Esophagus muscularis mucosa (tissue), 4 donors: Measurements from ENCODE around the gene AHI1. TPM values are rescaled to one million over a fixed set of nuclear protein-coding genes. Genes with fewer than 3 reads are reported as not detected.

Experiments
- DNase-seq: peaks from one replicate; pipeline ENCODE4 v3.0.0-alpha.2; 2017; ENCODE audit errors: extremely low spot score
- H3K27ac ChIP-seq, 4 donors: fragments of 200-600 bp; sonication (generic); replicated peaks in 1 of 4; 1 replicate in 3 of 4; 2 replicates in 1 of 4; pipeline ENCODE4 v1.5.1; 2016 to 2019; ENCODE audit warnings: mild to moderate bottlenecking in 1 of 4
- H3K27me3 ChIP-seq, 4 donors: fragments of 200-600 bp; sonication (generic); one replicate each; pipeline versions ENCODE4 v1.5.1 to v1.6.0; 2016 to 2019
- H3K36me3 ChIP-seq, 4 donors: fragments of 200-600 bp; sonication (generic); one replicate each; pipeline ENCODE4 v1.5.1; 2016 to 2019
- H3K4me1 ChIP-seq, 4 donors: fragments of 200-600 bp; sonication (generic); one replicate each; pipeline ENCODE4 v1.5.1; 2016 to 2019
- H3K4me3 ChIP-seq, 4 donors: fragments of 200-600 bp; sonication (generic); 1 replicate in 2 of 4; 2 replicates in 2 of 4; pipeline ENCODE4 v1.5.1; 2016 to 2019; ENCODE audit warnings: mild to moderate bottlenecking in 4 of 4, moderate library complexity in 1 of 4
- H3K9me3 ChIP-seq, 4 donors: fragments of 200-600 bp; sonication (generic); 1 replicate in 3 of 4; 2 replicates in 1 of 4; pipeline ENCODE4 v1.5.1; 2016 to 2019
- EP300 ChIP-seq: sonication (generic); formaldehyde crosslinking; IDR thresholded peaks from one replicate; pipeline ENCODE4 v1.6.1; 2017; ENCODE audit warnings: antibody characterized with exemption
- POLR2A ChIP-seq: fragments of 450-650 bp; IDR thresholded peaks from one replicate; pipeline ENCODE4 v1.6.1; 2017; ENCODE audit warnings: antibody characterized with exemption, moderate library complexity, mild to moderate bottlenecking, low read depth
- POLR2AphosphoS5 ChIP-seq, 2 donors: sonication (generic); formaldehyde crosslinking; IDR thresholded peaks; one replicate each; pipeline ENCODE4 v1.6.1; 2017; ENCODE audit warnings: antibody characterized with exemption in 2 of 2
- WGBS: methylation state at CpG from one replicate; pipeline ENCODE4 v1.1.5; 2018; 5-methylcytosine and 5-hydroxymethylcytosine counted together
- intact Hi-C: fragments of 100-400 bp; cut with DNase I; formaldehyde crosslinking; loops from one replicate; pipeline ENCODE4 v1.15.1; 2023
- total RNA-seq, 4 donors: library from RNA; depleted of rRNA; stranded (reverse); fragments of >200 nt; gene quantifications; one replicate each; pipeline versions ENCODE4 v1.1.0 to v1.2.1, GENCODE V29; 2016
- TF ChIP-seq, protein P1 (sequence below), 3 experiments: fragments of 200-600 bp in 2 of 3; fragments of 450-650 bp in 1 of 3; sonication (generic) in 2 of 3; IDR thresholded peaks; one replicate each; pipeline ENCODE4 v1.5.1; 2017 to 2019; ENCODE audit warnings: antibody characterized with exemption in 3 of 3, mild to moderate bottlenecking in 2 of 3, moderate library complexity in 1 of 3

Gene AHI1
- total RNA-seq, 4 donors from 2014 or later, result 11.4 to 28.7 (median 16.2) TPM

DNA sequence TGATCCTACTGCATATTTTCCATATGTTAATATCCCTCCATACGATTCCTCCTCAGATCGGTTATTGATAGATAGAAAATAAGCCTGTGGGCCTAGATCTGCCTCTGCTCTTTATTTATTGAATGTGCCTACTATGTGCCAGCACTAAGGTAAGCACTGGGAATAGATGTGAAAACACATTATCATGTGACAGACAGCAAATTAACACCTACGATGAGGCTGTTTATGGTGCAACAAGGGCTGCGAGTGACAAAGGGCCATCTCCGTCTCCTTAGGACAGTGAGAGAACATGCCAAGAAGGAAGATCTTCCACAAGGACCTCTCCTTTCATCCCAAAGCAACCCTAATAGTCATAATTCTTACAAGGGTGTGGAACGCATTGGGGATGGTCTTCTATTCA lies 225.9 kb downstream of the AHI1 start:
- Histone ChIP-seq H3K36me3 (no peaks in the 10 kb centered on the region), H3K4me1 (no peaks in the 10 kb centered on the region), H3K9me3 (no peaks in the 10 kb centered on the region), H3K27me3 (peaks cover 0 to 4% (median 0%) of the 10 kb centered on the region in 4 donors), H3K27ac (no peak overlapping the region), H3K4me3 (no peak overlapping the region)
- no peak for DNase-seq
- no peak for TF ChIP-seq POLR2A
- no peak for TF ChIP-seq POLR2AphosphoS5 (IDR thresholded peaks at IDR 0.05)
- TF ChIP-seq, protein P1, sequence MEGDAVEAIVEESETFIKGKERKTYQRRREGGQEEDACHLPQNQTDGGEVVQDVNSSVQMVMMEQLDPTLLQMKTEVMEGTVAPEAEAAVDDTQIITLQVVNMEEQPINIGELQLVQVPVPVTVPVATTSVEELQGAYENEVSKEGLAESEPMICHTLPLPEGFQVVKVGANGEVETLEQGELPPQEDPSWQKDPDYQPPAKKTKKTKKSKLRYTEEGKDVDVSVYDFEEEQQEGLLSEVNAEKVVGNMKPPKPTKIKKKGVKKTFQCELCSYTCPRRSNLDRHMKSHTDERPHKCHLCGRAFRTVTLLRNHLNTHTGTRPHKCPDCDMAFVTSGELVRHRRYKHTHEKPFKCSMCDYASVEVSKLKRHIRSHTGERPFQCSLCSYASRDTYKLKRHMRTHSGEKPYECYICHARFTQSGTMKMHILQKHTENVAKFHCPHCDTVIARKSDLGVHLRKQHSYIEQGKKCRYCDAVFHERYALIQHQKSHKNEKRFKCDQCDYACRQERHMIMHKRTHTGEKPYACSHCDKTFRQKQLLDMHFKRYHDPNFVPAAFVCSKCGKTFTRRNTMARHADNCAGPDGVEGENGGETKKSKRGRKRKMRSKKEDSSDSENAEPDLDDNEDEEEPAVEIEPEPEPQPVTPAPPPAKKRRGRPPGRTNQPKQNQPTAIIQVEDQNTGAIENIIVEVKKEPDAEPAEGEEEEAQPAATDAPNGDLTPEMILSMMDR (IDR thresholded peaks at IDR 0.05), result no peak
- TF ChIP-seq EP300, result no peak
- WGBS, result 80% methylated on average over 6 of the region's 6 CpGs
- intact Hi-C loops, result no loop called here

DNA sequence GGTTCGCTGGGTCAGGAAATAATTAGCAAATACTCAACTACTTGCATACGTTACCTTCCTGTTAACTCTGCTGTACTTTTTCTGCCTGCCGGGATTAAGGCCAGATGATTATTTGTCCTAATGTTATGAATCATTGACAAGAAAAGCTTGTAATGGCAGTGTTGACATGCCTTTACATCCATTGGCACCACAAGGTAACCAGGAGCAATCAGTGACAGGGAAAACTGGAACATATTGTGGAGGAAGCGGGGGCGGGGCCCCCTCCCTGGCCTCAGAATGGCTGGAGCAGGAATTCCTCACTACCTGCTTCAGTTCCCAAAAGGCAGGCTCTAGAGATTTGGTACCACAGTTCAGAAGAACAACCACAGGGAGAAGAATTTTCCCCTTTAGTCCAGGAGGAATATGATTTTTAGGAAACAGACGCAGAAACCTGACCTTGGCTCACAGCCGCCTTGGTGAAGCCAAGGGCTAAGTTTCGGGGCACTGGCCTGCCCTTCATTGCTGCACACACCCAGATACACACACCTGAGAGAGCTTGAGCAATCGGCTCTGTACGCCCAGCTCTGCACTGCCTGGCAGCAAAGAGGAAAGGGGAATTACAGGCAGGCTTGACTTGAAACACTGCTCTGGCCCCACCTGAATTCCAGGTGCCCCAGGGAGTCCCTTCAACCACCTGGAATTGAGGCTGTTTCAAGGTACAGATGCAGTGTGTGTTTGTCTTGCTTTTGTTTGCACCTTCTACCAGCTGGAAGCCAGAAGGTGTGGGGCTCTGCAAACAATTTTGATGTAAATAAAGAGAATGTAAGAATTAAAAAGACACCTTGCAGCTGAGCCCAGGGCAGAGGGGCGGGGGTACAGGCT lies 226.6 kb downstream of the AHI1 start:
- H3K4me1 ChIP-seq, result no peaks in the 10 kb centered on the region
- 61% methylated on average over 6 of the region's 11 CpGs for WGBS
- peaks cover 0 to 4% (median 0%) of the 10 kb centered on the region in 4 donors for H3K27me3 ChIP-seq
- no peak for DNase-seq
- no peak overlapping the region for H3K27ac ChIP-seq
- no peak overlapping the region for H3K4me3 ChIP-seq
- TF ChIP-seq EP300, result no peak
- TF ChIP-seq POLR2AphosphoS5 (IDR thresholded peaks at IDR 0.05), result no peak
- TF ChIP-seq, protein P1 (IDR thresholded peaks at IDR 0.05), result no peak
- no peak for TF ChIP-seq POLR2A
- no peaks in the 10 kb centered on the region for H3K9me3 ChIP-seq
- intact Hi-C loops, result no loop called here
- no peaks in the 10 kb centered on the region for H3K36me3 ChIP-seq

DNA sequence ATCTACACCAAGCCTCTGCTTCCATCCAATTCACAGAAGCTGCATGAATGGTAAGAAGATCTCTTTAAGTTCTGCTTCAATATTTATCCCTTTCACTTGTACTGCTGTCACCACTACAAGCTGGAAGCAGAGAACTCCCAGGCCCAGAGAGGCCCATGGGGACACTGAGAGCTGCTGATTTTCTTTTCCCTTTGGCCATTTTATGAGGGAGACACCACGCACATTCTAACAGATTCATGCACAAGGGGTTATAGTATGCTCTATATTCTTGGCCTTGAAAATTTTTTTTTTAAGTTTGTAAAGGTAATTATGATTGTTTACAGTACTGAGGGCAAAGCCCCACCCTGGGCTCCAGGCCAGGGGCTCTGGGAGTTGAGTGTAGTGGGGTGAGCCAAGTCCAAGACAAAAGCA lies 228.1 kb downstream of the AHI1 start:
- H3K27ac ChIP-seq, result no peak overlapping the region
- TF ChIP-seq POLR2AphosphoS5 (IDR thresholded peaks at IDR 0.05), result no peak
- TF ChIP-seq EP300, result no peak
- TF ChIP-seq, protein P1 (IDR thresholded peaks at IDR 0.05), result no peak
- no peak for TF ChIP-seq POLR2A
- H3K36me3 ChIP-seq, result no peaks in the 10 kb centered on the region
- WGBS, result 91% methylated on average over 1 of the region's 1 CpG
- peaks cover 0 to 4% (median 0%) of the 10 kb centered on the region in 4 donors for H3K27me3 ChIP-seq
- intact Hi-C loops, result no loop called here
- H3K4me1 ChIP-seq, result no peaks in the 10 kb centered on the region
- H3K4me3 ChIP-seq, result no peak overlapping the region
- no peaks in the 10 kb centered on the region for H3K9me3 ChIP-seq
- DNase-seq, result no peak

DNA sequence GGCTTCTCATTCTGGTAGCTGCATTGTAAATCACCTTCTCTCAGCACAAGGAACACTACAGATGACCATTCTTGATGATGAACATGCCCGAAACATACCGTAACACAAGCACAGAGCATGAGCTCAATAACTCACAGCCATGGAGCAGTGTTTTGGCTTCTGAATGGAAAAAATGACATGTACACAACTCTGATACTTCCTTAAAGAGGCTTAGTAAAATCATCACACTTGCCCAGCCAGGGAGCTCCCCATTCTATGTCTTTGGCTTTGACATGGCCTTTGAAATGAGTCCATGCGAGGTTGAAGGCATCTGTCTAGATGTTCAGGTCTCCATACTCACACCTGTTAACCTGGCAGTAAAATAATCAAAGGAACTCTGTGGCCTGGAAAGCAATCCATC lies 228.8 kb downstream of the AHI1 start:
- intact Hi-C loops, result no loop called here
- Histone ChIP-seq H3K36me3 (no peaks in the 10 kb centered on the region), H3K4me3 (no peak overlapping the region), H3K27ac (no peak overlapping the region), H3K9me3 (no peaks in the 10 kb centered on the region), H3K4me1 (no peaks in the 10 kb centered on the region), H3K27me3 (peaks cover 0 to 4% (median 0%) of the 10 kb centered on the region in 4 donors)
- WGBS, result 93% methylated on average over 3 of the region's 3 CpGs
- TF ChIP-seq EP300 (no peak), POLR2AphosphoS5 (IDR thresholded peaks at IDR 0.05) (no peak), POLR2A (no peak)
- TF ChIP-seq, protein P1 (IDR thresholded peaks at IDR 0.05), result no peak
- no peak for DNase-seq

DNA sequence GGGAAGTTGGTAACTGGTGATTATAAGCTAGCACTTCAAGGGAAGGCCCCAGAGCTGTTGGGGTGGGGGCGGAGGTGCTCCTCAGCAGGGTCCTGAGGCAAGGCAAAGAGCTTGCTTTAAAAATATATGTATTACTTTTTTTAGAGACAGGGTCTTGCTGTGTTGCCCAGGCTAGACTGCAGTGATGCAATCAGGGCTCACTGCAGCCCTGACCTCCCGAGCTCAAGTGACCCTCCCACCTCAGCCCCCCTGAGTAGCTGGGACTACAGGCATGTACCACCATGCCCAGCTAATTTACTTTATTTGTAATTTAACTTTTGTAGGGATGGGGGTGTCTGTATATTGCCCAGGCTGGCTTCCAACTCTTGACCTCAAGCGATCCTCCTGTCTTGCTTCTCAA lies 229.3 kb downstream of the AHI1 start:
- no peak overlapping the region for H3K4me3 ChIP-seq
- intact Hi-C loops, result no loop called here
- WGBS, result 95% methylated on average over 2 of the region's 3 CpGs
- no peak overlapping the region for H3K27ac ChIP-seq
- no peaks in the 10 kb centered on the region for H3K4me1 ChIP-seq
- H3K9me3 ChIP-seq, result no peaks in the 10 kb centered on the region
- TF ChIP-seq POLR2A, result no peak
- no peak for TF ChIP-seq POLR2AphosphoS5 (IDR thresholded peaks at IDR 0.05)
- no peak for TF ChIP-seq EP300
- TF ChIP-seq, protein P1 (IDR thresholded peaks at IDR 0.05), result no peak
- no peak for DNase-seq
- no peaks in the 10 kb centered on the region for H3K27me3 ChIP-seq
- no peaks in the 10 kb centered on the region for H3K36me3 ChIP-seq
